ENCODE measurements around the gene LDB2.

- TF ChIP-seq CTCF (IDR thresholded peaks at IDR 0.05 in 4 of 5, conservative IDR thresholded peaks at IDR 0.05 in 1 of 5) = no peak
- TF ChIP-seq POLR2A (IDR thresholded peaks at IDR 0.05) = no peak
Measured at GRCh38 chr4:16581117-16581516, 317.3 kb downstream of the LDB2 start.
